ENCODE results near the gene CAPN12. TPM values are rescaled to one million over a fixed set of nuclear protein-coding genes. Genes with fewer than 3 reads are reported as not detected.
"Not testable (repeated sequence)": the region's sequence is repeated elsewhere in the genome, so short reads cannot be mapped to it uniquely, and the experiment has no call there.

CAPN12 gene
- 1 to 10 TPM in 3 of 4 donors, under 1 TPM in 1; 0.83 to 2.1 (median 1.6) TPM for total RNA-seq

DNA sequence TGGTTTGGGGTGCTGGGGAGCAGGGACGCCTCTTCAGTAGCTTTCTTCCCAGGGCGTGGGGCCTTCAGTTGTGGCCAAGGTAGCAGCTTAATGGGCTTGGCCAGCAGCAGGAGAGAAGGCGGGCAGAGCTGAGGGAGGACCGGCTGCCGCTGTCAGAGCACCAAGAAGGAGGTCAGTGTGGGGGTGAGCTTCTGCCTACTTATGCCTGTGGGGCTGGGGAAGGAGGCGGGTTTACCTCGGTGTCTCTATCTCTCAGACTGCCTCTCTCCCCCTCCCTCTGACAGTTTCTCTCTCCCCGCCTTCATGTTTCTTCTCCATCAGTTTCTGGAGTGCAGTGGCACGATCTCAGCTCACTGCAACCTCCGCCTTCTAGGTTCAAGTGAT, at the start of gene CAPN12:
CAPN12 (minus strand) TSS at position 177 of the 384 bp plus-strand sequence. CDS start 309 bp downstream, outside the sequence.
- no peaks in the 10 kb centered on the region for H3K9me3 ChIP-seq
- no peaks in the 10 kb centered on the region for H3K27me3 ChIP-seq
- no peaks in the 10 kb centered on the region for H3K4me1 ChIP-seq
- H3K4me3 ChIP-seq = no peak within 1 kb of the TSS
- intact Hi-C loops (cut with DNase I) = no loop called here
- TF ChIP-seq POLR2A (IDR thresholded peaks at IDR 0.05; ENCODE audit: low read depth) = no peak
- TF ChIP-seq, protein P1, sequence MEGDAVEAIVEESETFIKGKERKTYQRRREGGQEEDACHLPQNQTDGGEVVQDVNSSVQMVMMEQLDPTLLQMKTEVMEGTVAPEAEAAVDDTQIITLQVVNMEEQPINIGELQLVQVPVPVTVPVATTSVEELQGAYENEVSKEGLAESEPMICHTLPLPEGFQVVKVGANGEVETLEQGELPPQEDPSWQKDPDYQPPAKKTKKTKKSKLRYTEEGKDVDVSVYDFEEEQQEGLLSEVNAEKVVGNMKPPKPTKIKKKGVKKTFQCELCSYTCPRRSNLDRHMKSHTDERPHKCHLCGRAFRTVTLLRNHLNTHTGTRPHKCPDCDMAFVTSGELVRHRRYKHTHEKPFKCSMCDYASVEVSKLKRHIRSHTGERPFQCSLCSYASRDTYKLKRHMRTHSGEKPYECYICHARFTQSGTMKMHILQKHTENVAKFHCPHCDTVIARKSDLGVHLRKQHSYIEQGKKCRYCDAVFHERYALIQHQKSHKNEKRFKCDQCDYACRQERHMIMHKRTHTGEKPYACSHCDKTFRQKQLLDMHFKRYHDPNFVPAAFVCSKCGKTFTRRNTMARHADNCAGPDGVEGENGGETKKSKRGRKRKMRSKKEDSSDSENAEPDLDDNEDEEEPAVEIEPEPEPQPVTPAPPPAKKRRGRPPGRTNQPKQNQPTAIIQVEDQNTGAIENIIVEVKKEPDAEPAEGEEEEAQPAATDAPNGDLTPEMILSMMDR (IDR thresholded peaks at IDR 0.05) = no peak
- TF ChIP-seq EP300 (IDR thresholded peaks at IDR 0.05) = no peak
- TF ChIP-seq POLR2AphosphoS5 (IDR thresholded peaks at IDR 0.05) = no peak
- no peak within 1 kb of the TSS for H3K27ac ChIP-seq (replicated peaks in 1 of 4)
- WGBS = 87% methylated on average over 10 of the region's 10 CpGs
- no peaks in the 10 kb centered on the region for H3K36me3 ChIP-seq
- DNase-seq (ENCODE audit: extremely low spot score) = no peak

GRCh38 chr19:38793671-38794070, 49.4 kb upstream of the CAPN12 start:
- DNase-seq (ENCODE audit: extremely low spot score) = no peak
- 92% methylated on average over 5 of the region's 5 CpGs for WGBS
- intact Hi-C loops (cut with DNase I) = no loop called here

DNA sequence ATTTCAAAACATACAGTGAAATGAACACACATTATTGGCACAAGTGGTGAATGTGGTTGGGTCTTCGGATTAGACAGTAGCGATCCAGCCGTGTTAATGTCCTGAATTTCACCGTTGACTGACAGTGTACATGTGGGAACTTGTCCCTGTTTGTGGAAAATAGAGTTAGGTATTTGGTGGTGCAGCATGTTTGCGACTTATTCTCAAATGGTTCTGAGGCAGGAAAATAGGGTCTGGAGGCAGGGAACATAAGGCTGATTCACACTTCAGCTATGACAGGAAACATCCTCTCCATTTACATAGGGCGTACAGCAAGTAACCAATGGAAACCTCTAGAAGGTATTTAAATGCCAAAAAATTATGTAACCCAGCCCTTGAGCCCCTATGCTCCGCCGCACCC, 48.9 kb upstream of the CAPN12 start:
- intact Hi-C loops (cut with DNase I) = no loop called here
- no peaks in the 10 kb centered on the region for H3K36me3 ChIP-seq

More at GRCh38 chr19:38793671-38794070, 49.4 kb upstream of the CAPN12 start:
- no peaks in the 10 kb centered on the region for H3K27me3 ChIP-seq
- H3K4me1 ChIP-seq = peaks cover 5 to 9% (median 6%) of the 10 kb centered on the region in 4 donors
- H3K27ac ChIP-seq (replicated peaks in 1 of 4) = no peak overlapping the region
- H3K4me3 ChIP-seq = no peak overlapping the region
- TF ChIP-seq POLR2AphosphoS5 (IDR thresholded peaks at IDR 0.05) = no peak
- TF ChIP-seq, protein P1 (IDR thresholded peaks at IDR 0.05) = no peak
- TF ChIP-seq EP300 (IDR thresholded peaks at IDR 0.05) = no peak
- no peak for TF ChIP-seq POLR2A (IDR thresholded peaks at IDR 0.05; ENCODE audit: low read depth)
- H3K9me3 ChIP-seq = no peaks in the 10 kb centered on the region
- H3K36me3 ChIP-seq = no peaks in the 10 kb centered on the region

GRCh38 chr19:38792250-38793111, 48.2 kb upstream of the CAPN12 start:
- 30% methylated on average over 42 of the region's 71 CpGs for WGBS
- peak overlapping the region; percentile 22 to 50 (median 36) for H3K4me3 ChIP-seq
- intact Hi-C loops (cut with DNase I) = no loop called here

More for the DNA sequence above, 48.9 kb upstream of the CAPN12 start:
- H3K4me3 ChIP-seq = no peak overlapping the region
- H3K27me3 ChIP-seq = no peaks in the 10 kb centered on the region
- H3K27ac ChIP-seq (replicated peaks in 1 of 4) = no peak overlapping the region
- DNase-seq (ENCODE audit: extremely low spot score) = no peak
- H3K4me1 ChIP-seq = peaks cover 5 to 9% (median 6%) of the 10 kb centered on the region in 4 donors
- 66% methylated on average over 8 of the region's 8 CpGs for WGBS
- no peaks in the 10 kb centered on the region for H3K9me3 ChIP-seq
- no peak for TF ChIP-seq POLR2A (IDR thresholded peaks at IDR 0.05; ENCODE audit: low read depth)

DNA sequence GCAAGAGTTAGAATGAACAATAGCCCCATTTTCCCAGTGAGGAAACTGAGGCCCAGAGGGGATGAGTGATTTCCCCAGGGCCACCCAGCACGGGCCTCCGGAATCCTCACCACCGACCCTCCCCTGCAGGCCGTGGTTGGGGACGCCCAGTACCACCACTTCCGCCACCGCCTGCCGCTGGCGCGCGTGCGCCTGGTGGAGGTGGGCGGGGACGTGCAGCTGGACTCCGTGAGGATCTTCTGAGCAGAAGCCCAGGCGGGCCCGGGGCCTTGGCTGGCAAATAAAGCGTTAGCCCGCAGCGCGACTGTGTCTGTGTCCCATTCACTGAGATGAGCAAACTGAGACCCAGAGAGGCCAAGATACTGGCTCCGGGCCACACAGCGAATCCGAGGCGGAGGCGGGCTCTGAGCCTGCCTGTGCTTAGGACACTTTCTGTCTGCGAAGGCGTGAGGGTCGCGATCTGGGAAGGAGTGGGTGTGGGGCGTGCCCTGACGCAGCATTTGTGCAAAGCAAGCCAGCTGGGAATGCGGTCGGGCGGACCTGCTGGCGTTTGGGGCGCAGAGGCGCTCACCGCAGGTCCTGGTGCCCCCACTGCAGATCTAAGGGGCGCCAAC, 47.3 kb upstream of the CAPN12 start:
- H3K36me3 ChIP-seq; H3K9me3 ChIP-seq; H3K4me1 ChIP-seq; intact Hi-C loops (cut with DNase I); H3K27ac ChIP-seq (replicated peaks in 1 of 4); DNase-seq (ENCODE audit: extremely low spot score); H3K27me3 ChIP-seq: not testable (repeated sequence)
- WGBS = no CpG with 5 or more reads among the region's 40 CpGs
- peak overlapping the region in 3 of 4 donors; percentile 29 to 54 (median 40) for H3K4me3 ChIP-seq

More at GRCh38 chr19:38792250-38793111, 48.2 kb upstream of the CAPN12 start:
- no peaks in the 10 kb centered on the region for H3K9me3 ChIP-seq
- TF ChIP-seq, protein P1 (IDR thresholded peaks at IDR 0.05) = peak in 2 of 3 experiments; percentile 9 to 31
- no peak for TF ChIP-seq POLR2AphosphoS5 (IDR thresholded peaks at IDR 0.05)
- no peaks in the 10 kb centered on the region for H3K36me3 ChIP-seq
- peaks cover 5 to 9% (median 6%) of the 10 kb centered on the region in 4 donors for H3K4me1 ChIP-seq
- DNase-seq (ENCODE audit: extremely low spot score) = no peak
- peak overlapping the region in 1 of 4 donors; percentile 34 for H3K27ac ChIP-seq (replicated peaks in 1 of 4)
- no peaks in the 10 kb centered on the region for H3K27me3 ChIP-seq

- DNase-seq (ENCODE audit: extremely low spot score); intact Hi-C loops (cut with DNase I); H3K4me1 ChIP-seq; H3K27me3 ChIP-seq; H3K36me3 ChIP-seq; H3K9me3 ChIP-seq; H3K27ac ChIP-seq (replicated peaks in 1 of 4): not testable (repeated sequence)
- WGBS = 80% methylated on average over 1 of the region's 49 CpGs
- H3K4me3 ChIP-seq = peak overlapping the region in 3 of 4 donors; percentile 29 to 54 (median 40)
These were observed 46.5 kb upstream of the CAPN12 start for GRCh38 chr19:38790507-38791403.

Measured in esophagus muscularis mucosa (tissue), 4 donors.